Ishikawa (cell line): ENCODE data around the gene CCK.

ENCODE experiments used
- CEBPB ChIP-seq: IDR thresholded peaks from 2 replicates; pipeline ENCODE4 v1.6.1; 2012
- CREB1 ChIP-seq: IDR thresholded peaks from 2 replicates; pipeline ENCODE4 v1.6.1; 2012; ENCODE audit warnings: low read depth
- EP300 ChIP-seq: IDR thresholded peaks from 2 replicates; pipeline ENCODE4 v1.6.1; 2012; ENCODE audit warnings: borderline replicate concordance
- NFIC ChIP-seq: IDR thresholded peaks from 2 replicates; pipeline ENCODE4 v1.6.1; 2012
- RAD21 ChIP-seq: IDR thresholded peaks from 2 replicates; pipeline ENCODE4 v1.6.1; 2012; ENCODE audit warnings: low read depth
- REST ChIP-seq: IDR thresholded peaks from 2 replicates; pipeline ENCODE4 v1.6.1; 2012; ENCODE audit warnings: low read depth, mild to moderate bottlenecking
- TAF1 ChIP-seq: IDR thresholded peaks from 2 replicates; pipeline ENCODE4 v1.6.1; 2012; ENCODE audit warnings: low read depth, mild to moderate bottlenecking
- TCF12 ChIP-seq: IDR thresholded peaks from 2 replicates; pipeline ENCODE4 v1.6.1; 2012; ENCODE audit warnings: low read depth

DNA sequence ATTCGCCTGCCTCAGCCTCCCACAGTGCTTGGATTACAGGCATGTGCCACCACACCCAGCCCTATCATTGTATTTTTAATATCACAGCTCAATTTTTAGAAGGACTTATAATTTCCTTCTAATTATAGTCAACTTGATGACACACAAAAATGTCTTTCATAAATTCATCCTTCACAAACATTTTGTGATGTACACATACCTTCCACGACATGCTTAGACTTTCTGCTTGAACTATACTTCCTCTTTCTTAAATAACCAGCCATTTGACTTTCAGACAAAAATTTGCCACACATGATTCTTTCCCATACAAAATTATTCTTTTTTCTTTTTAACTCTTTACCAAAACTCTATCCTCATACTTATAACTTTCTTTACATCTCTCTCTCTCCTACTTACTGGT lies 48.4 kb upstream of the CCK start:
- TF ChIP-seq TAF1, result no peak
- TF ChIP-seq REST, result no peak
- TF ChIP-seq CEBPB, result no peak
- no peak for TF ChIP-seq RAD21
- no peak for TF ChIP-seq CREB1
- no peak for TF ChIP-seq NFIC
- TF ChIP-seq TCF12, result no peak
- TF ChIP-seq EP300, result no peak
